NCI-H1694 (cell line): ENCODE results near the gene ELK3.
A peak's percentile ranks its signal among the peaks of the same experiment; 100 is the strongest.

Source experiments
- DNase-seq: peaks from one replicate; lab custom pipeline; 2025; lab: John Stamatoyannopoulos, UW

Gene ELK3

GRCh38 chr12:96235484-96235826 lies 41.3 kb downstream of the ELK3 start:
- DNase-seq = no peak

GRCh38 chr12:96236221-96236822 lies 42.1 kb downstream of the ELK3 start:
- no peak for DNase-seq

- no peak for DNase-seq
These were observed 42.9 kb downstream of the ELK3 start for GRCh38 chr12:96237035-96237434.

GRCh38 chr12:96237465-96238077 lies 43.4 kb downstream of the ELK3 start:
- no peak for DNase-seq

GRCh38 chr12:96238336-96239047 lies 44.3 kb downstream of the ELK3 start:
- DNase-seq = no peak

- DNase-seq = peak; percentile 35
These were observed 45.8 kb downstream of the ELK3 start for GRCh38 chr12:96239711-96240635.

- no peak for DNase-seq
These were observed 46.5 kb downstream of the ELK3 start for GRCh38 chr12:96240656-96241055.

GRCh38 chr12:96241431-96241830 lies 47.3 kb downstream of the ELK3 start:
- no peak for DNase-seq

- DNase-seq = no peak
These were observed 47.7 kb downstream of the ELK3 start for GRCh38 chr12:96241846-96242256.

GRCh38 chr12:96242597-96242996 lies 48.4 kb downstream of the ELK3 start:
- no peak for DNase-seq

- DNase-seq = no peak
These were observed 50.7 kb downstream of the ELK3 start for GRCh38 chr12:96244826-96245225.

GRCh38 chr12:96246926-96247505 lies 52.8 kb downstream of the ELK3 start:
- DNase-seq = no peak

GRCh38 chr12:96247563-96247962 lies 53.4 kb downstream of the ELK3 start:
- DNase-seq = no peak

- DNase-seq = peak; percentile 17
These were observed 54.2 kb downstream of the ELK3 start for GRCh38 chr12:96248136-96248931.

- DNase-seq = no peak
These were observed 55.3 kb downstream of the ELK3 start for GRCh38 chr12:96249196-96250118.

GRCh38 chr12:96250119-96250685 lies 56.0 kb downstream of the ELK3 start:
- no peak for DNase-seq

- DNase-seq = no peak
These were observed 60.9 kb downstream of the ELK3 start for GRCh38 chr12:96255077-96255476.

GRCh38 chr12:96256672-96257361 lies 62.6 kb downstream of the ELK3 start:
- DNase-seq = no peak

GRCh38 chr12:96257550-96258103 lies 63.5 kb downstream of the ELK3 start:
- DNase-seq = no peak
